Bronchial epithelial cell (primary cell): ENCODE measurements around the gene MXRA5. TPM values are rescaled to one million over a fixed set of nuclear protein-coding genes. Genes with fewer than 3 reads are reported as not detected.
A peak's percentile ranks its signal among the peaks of the same experiment; 100 is the strongest.
"Not testable (repeated sequence)": the region's sequence is repeated elsewhere in the genome, so short reads cannot be mapped to it uniquely, and the experiment has no call there.

Experiments
- DNase-seq: peaks from one replicate; pipeline ENCODE4 v3.0.0-alpha.2; 2010; ENCODE audit warnings: low read depth
- FAIRE-seq: peaks from 2 replicates; lab custom pipeline; 2011; peaks lifted over from hg19 to GRCh38; lab: Jason Lieb, UNC
- H3K27me3 ChIP-seq: 2 replicates; pipeline ENCODE4 v1.5.1; 2011; ENCODE audit warnings: low read length; ENCODE audit not compliant: control insufficient read depth, insufficient read depth
- H3K36me3 ChIP-seq: 2 replicates; pipeline ENCODE4 v1.5.1; 2011; ENCODE audit warnings: low read length; ENCODE audit not compliant: control insufficient read depth, insufficient read depth
- H3K4me3 ChIP-seq: 2 replicates; pipeline ENCODE4 v1.5.1; 2011; ENCODE audit warnings: mild to moderate bottlenecking, low read depth, low read length, control low read depth
- CTCF ChIP-seq: IDR thresholded peaks from 2 replicates; pipeline ENCODE4 v1.5.1; 2011; ENCODE audit warnings: mild to moderate bottlenecking, moderate library complexity, low read length, control low read depth, inconsistent platforms; ENCODE audit not compliant: insufficient read depth, severe bottlenecking
- total RNA-seq: library from RNA; depleted of rRNA; stranded (reverse); fragments of >200 nt; gene quantifications from 2 replicates; pipeline ENCODE4 v1.2.1, GENCODE V29; 2014

Gene MXRA5
- total RNA-seq, 1 donor from 2014 or later, result 0.53 TPM

GRCh38 chrX:3293251-3293650 lies 53.2 kb downstream of the MXRA5 start:
- Histone ChIP-seq H3K4me3 (no peak overlapping the region), H3K27me3 (no peaks in the 10 kb centered on the region), H3K36me3 (no peaks in the 10 kb centered on the region)
- no peak for TF ChIP-seq CTCF
- DNase-seq, result no peak
- FAIRE-seq, result no peak

GRCh38 chrX:3290561-3290960 lies 55.9 kb downstream of the MXRA5 start:
- TF ChIP-seq CTCF, result no peak

GRCh38 chrX:3286196-3286945 lies 60.1 kb downstream of the MXRA5 start:
- no peak for TF ChIP-seq CTCF
- no peaks in the 10 kb centered on the region for H3K27me3 ChIP-seq
- H3K36me3 ChIP-seq, result no peaks in the 10 kb centered on the region
- H3K4me3 ChIP-seq, result no peak overlapping the region
- DNase-seq, result peak; percentile 73
- peak; percentile 94 for FAIRE-seq

More at GRCh38 chrX:3290561-3290960, 55.9 kb downstream of the MXRA5 start:
- no peak for FAIRE-seq
- no peaks in the 10 kb centered on the region for H3K27me3 ChIP-seq
- no peak for DNase-seq
- H3K4me3 ChIP-seq, result no peak overlapping the region
- no peaks in the 10 kb centered on the region for H3K36me3 ChIP-seq

- FAIRE-seq (no peak), DNase-seq (no peak)
- H3K4me3 ChIP-seq, result no peak overlapping the region
- TF ChIP-seq CTCF, result no peak
- H3K27me3 ChIP-seq, result no peaks in the 10 kb centered on the region
- H3K36me3 ChIP-seq, result no peaks in the 10 kb centered on the region
Observed at GRCh38 chrX:3280706-3281105, 65.7 kb downstream of the MXRA5 start.

- not testable (repeated sequence) for DNase-seq, FAIRE-seq, H3K4me3 ChIP-seq, H3K27me3 ChIP-seq, H3K36me3 ChIP-seq
Observed at GRCh38 chrX:3273668-3274067, 72.8 kb downstream of the MXRA5 start.

GRCh38 chrX:3271834-3272186 lies 74.6 kb downstream of the MXRA5 start:
- FAIRE-seq, result no peak
- DNase-seq, result peak; percentile 68
- TF ChIP-seq CTCF, result no peak

More at GRCh38 chrX:3271834-3272186, 74.6 kb downstream of the MXRA5 start:
- no peaks in the 10 kb centered on the region for H3K27me3 ChIP-seq
- no peak overlapping the region for H3K4me3 ChIP-seq
- H3K36me3 ChIP-seq, result no peaks in the 10 kb centered on the region
